SH-SY5Y (cell line): Measurements from ENCODE around the gene CEACAM16.

ENCODE experiments used
- GATA2 ChIP-seq: IDR thresholded peaks from 2 replicates; pipeline ENCODE4 v1.6.1; 2011; ENCODE audit warnings: mild to moderate bottlenecking, low read depth, low read length
- GATA3 ChIP-seq: IDR thresholded peaks from 2 replicates; pipeline ENCODE4 v1.6.1; 2011; ENCODE audit warnings: low read depth, mild to moderate bottlenecking, low read length, moderate library complexity

Gene CEACAM16

GRCh38 chr19:44685877-44686276 lies 13.1 kb upstream of the CEACAM16 start:
- TF ChIP-seq GATA3 (no peak), GATA2 (no peak)

DNA sequence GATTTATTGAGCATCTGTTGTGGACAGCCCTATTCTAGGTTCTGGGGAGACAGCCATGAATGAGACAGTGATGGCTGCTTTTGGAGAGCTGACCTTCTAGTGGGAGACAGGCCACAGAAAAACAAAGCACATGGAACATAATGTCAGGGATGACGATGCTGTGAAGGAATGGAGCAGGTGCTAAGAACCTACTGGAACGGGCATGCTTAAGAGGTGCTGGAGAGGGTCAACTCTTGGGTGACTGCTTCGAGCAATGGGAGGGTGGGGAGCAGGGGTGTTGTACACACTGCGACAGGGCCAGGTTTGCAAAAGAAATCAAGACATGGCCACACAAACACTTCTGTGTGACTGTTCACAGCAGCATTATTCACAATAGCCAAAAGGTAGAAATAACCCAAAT lies 12.1 kb upstream of the CEACAM16 start:
- no peak for TF ChIP-seq GATA2
- TF ChIP-seq GATA3 = no peak

DNA sequence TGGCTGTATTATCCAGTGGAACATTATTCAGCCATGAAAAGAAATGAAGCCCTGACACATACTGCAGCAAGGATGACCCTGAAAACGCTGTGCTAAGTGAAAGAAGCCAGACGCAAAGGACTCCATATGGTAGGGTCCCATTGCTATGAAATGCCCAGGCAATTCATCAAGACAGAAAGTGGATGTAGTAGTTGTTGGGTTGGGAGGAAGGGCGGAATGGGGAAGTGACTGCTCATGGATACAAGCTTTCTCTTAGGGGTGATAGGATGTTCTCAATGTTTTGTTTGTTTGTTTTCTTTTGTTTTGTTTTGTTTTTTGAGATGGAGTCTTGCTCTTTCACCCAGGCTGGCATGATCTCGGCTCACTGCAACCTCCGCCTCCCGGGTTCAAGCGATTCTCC lies 11.1 kb upstream of the CEACAM16 start:
- TF ChIP-seq GATA3 = no peak
- TF ChIP-seq GATA2 = no peak

DNA sequence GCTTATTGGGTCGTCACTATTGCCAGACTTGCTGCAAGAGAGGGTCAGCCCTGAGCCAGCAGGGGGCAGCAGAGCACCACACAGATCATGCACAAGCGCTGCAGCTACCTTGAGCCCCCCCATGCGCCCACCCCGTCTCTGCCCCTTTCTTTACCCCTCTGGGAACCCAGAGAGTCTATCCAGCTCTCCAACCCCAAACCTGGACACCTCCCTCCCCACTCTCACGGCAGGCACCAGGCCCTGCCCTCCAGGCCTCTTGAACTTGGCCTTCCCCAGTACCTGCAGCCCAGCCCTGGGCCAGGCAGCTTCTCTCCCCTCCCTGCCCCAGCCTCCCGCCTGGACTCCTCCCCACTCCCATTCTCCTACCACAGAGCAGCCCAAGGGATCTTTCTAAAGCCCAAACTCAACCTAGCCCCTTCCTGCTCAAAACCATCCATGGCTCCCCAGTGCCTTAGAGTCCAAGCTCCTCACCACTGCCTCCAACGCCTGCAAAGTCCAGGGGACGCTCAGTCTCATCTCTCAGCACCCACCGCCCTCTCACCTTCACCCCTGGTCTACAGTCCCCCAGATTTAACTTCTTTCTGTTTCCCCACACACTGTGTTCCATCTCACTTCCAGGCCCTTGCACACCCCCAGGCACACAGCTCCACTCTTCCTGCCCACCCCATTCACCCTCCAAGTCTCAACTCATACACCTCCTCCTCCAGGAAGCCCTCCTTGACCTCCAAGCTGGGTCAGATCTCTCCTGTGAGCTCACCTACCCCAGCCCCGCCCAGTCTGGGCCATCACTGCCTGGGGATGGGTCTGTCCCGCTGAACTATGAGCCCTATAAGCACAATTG lies 9.4 kb upstream of the CEACAM16 start:
- TF ChIP-seq GATA3 (no peak), GATA2 (no peak)

DNA sequence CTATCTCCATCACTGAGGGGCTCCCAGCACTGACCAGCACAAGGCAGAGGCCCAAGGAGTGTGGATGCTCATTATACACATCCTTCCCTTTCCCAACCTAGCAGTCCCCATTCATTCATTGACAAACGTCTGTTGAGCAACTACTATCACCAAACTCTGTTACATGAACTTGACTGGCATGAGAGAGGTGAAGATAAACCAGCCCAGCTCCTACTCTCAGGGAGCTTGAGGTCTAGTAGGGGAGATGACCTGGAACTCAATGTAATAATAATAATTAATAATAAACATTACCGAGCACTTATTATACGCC lies 8.9 kb upstream of the CEACAM16 start:
- no peak for TF ChIP-seq GATA3
- no peak for TF ChIP-seq GATA2

GRCh38 chr19:44692379-44692721 lies 6.6 kb upstream of the CEACAM16 start:
- TF ChIP-seq GATA2 (no peak), GATA3 (no peak)

DNA sequence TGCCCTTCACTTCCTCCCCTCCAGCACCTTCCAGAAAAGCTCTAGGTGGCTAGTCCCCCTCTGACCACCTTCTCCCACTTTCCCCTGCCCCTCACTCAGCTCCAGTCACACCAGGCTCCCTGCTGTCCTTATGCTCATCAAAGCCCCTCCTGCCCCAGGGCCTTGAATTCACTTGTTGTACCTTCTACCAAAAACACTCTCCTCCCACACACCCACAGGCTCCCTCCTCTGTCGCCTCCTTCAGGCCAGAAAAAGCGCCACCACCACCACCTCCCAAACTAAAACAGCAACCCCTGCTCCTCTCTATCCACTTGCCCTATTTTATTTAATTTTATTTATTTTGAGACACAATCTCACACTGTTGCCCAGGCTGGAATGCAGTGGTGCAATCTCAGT lies 4.8 kb upstream of the CEACAM16 start:
- no peak for TF ChIP-seq GATA3
- TF ChIP-seq GATA2 = no peak

DNA sequence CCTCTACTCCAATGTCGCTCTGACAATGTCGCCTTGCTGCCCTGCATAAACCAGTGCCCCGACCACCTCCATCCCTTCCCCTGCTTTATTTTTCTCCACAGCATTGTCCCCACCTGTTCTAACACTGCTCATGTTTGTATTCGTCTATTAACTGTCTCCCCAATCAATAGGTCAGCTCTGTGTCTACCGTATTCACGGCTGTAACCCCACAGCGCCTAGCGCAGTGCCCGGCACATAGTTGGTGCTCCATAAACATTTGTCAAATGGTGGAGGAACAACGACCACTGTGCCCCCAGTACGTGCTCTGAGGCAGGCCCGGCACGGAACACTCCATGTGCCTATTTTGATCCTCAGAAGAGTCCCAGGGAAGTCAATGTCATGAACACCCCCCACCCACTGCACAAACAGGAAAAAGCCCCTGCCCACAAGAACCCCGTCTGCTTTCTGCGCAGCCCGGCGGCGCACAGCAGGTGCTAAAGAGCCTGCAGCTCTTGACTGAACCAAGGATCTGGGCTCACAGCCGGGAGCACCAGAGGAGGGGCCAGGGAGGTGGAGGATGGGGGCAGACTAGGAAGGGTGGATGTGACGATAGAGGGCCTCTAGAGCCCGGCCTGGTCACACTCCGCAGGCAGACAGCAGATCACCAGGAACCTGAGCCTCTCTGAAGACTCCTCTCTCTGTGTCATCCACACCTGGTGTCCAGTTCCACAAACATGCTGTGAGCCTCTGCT lies 1.8 kb upstream of the CEACAM16 start:
- TF ChIP-seq GATA3 (no peak), GATA2 (no peak)

- TF ChIP-seq GATA2 = no peak
- TF ChIP-seq GATA3 = no peak
Observed at GRCh38 chr19:44697670-44698034, 1.3 kb upstream of the CEACAM16 start.

DNA sequence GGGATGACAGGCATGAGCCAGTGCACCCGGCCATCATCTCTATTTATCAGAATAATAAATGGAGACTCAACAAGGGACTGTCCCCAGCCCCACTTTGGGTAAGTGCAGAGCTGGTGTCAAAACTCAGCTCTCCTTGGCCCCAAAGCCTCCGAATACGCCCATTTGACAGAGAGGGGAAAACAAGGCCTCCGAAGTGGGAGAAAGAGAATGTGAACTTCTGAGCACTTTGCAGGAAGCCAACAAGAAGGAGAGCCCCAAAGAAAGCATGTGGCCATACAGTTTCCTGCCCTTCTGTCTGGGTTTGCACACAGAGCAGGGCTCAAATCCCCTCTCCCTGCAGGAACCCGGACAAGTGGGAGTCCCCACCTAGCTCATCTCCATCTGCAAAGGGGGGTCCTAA lies 1.6 kb downstream of the CEACAM16 start:
- no peak for TF ChIP-seq GATA2
- no peak for TF ChIP-seq GATA3

GRCh38 chr19:44701228-44701627 lies 2.3 kb downstream of the CEACAM16 start:
- TF ChIP-seq GATA3 = no peak
- TF ChIP-seq GATA2 = no peak

- TF ChIP-seq GATA3 (no peak), GATA2 (no peak)
Observed at GRCh38 chr19:44702551-44703176, 3.7 kb downstream of the CEACAM16 start.

DNA sequence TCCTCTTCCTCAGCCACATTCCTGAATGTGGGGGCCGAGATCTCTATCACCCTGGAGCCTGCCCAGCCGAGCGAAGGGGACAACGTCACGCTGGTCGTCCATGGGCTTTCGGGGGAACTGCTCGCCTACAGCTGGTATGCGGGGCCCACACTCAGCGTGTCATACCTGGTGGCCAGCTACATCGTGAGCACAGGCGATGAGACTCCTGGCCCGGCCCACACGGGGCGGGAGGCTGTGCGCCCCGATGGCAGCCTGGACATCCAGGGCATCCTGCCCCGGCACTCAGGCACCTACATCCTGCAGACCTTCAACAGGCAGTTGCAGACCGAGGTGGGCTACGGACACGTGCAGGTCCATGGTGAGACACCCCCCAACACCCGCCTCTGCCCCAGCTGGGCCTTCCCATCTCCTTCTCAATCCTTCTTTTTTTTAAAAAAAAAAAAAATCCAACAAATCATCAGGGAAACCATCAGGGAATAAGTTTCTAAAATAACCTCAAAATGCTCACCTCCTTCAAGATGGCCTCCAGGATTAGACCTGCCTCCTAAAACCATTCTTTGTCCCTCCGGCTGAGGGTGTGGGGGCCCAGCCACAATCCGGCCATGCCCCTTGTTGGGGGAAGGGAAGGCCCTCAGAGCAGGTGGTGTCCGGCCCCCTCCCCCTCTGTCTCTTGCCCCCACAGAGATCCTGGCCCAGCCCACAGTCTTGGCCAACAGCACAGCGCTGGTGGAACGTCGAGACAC lies 4.6 kb downstream of the CEACAM16 start:
- TF ChIP-seq GATA3 (no peak), GATA2 (no peak)

DNA sequence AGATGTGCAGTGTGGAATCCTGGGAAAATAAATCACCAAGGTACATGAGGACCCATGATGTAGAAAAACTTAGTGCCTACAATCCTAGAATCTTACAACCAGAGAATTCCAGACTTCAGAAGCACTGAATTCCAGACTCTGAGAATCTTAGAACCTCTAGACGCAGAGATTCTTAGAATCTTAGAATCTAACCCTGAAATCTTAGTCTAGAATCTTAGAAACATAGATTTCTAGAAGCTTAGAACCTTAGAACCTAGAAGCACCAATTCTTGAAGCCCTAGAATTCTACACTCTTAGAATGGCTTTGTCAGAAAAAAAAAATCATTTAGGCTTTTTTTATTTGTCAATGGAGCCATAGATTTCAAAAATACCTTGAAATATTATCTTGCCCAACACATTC lies 6.0 kb downstream of the CEACAM16 start:
- TF ChIP-seq GATA2 (no peak), GATA3 (no peak)
